HG02678 (cell line): ENCODE data around the gene PTPRN2.
A peak's percentile ranks its signal among the peaks of the same experiment; 100 is the strongest.

Source experiments
- ATAC-seq: cut with Tn5 transposase; IDR thresholded peaks from one replicate; pipeline ENCODE4 v1.9.1; 2021; ENCODE audit warnings: mild to moderate bottlenecking, moderate library complexity; ENCODE audit not compliant: unreplicated experiment

Gene PTPRN2

DNA sequence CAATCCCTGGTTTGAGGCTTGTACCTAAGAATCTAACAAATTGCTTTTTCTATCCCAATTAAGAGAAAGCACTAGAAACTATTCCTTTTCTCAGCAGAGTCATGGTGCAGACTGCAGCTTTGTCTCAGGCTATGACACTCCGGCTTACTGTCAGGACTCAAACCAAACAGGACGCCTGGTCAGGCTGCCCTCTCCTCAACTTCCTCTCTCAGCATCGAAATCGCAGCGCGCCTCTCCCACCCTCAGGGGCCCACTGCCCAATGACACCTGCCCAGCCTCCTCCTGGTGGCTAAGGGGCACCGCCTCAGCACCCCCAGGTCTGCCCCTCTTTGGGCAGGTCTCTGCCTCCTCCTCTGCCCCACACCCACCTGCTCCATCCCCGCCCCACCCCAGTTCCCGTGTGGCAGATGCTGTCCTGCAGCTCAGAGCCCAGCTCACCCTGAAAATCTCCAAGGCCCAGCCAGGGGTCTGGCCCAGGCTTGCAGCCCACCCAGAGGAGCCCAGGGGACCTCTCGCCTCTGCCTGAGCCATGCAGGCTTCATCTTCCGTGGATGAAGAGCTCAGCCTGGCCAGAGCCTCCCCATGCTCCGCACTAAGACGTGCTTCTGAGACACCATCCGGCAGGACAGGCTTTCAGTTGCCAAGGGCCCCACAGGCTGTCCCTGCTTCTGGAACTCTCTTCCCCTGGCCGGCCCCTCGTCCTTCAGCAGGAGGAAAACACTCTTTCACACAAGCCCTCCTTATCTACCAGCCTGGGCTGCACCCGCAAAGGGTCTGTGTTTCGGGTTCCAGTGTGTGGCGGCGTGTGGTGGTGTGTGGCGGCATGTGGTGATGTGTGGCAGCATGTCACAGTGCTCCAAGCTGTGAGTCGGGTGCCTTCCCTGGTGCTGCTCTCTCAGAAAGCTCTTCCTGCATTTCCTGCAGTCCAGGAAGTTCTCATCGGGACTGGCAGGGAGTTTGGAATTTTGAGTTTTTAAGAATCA, 16.4 kb upstream of the PTPRN2 start:
- ATAC-seq, result peak; percentile 27

DNA sequence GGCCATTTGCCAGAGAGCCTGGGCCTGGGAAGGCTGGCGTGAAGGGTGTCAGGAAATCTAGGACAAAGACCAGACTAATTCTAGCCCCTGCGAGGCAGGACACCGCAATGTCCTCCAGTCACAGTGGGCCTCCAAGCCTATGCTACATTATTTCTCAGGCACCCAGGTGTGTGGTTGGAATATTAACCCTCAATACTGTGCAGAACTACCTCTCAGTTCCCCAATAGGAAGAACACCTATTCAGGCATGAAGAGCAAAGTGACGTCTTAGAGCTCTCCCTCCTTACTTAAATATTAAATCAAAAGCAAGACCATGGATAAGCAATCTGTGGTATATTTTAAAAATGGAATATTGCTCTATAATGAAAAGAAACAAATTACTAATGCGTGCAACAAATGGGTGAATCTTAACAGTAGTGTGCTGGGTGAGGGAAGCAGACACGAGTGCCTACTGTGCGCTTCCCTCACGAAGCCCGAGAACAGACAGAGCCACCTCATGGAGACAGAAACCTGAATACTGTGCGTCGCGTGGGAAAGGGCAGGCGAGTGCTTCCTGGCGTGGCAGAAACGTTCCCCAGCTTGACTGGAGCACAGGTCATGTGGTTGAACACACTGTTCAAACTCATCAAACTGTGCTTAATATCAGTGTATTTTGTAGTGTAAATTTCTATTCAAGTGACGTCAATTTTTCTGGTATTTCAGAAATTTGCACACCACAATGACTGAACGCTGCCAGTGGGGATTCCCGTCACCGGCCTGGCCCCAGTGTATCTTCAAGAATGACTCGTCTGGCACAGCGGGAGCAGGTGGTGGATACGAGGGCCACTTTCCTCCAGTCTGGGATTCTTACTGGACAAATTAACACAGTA, 15.5 kb upstream of the PTPRN2 start:
- ATAC-seq, result peak; percentile 83

DNA sequence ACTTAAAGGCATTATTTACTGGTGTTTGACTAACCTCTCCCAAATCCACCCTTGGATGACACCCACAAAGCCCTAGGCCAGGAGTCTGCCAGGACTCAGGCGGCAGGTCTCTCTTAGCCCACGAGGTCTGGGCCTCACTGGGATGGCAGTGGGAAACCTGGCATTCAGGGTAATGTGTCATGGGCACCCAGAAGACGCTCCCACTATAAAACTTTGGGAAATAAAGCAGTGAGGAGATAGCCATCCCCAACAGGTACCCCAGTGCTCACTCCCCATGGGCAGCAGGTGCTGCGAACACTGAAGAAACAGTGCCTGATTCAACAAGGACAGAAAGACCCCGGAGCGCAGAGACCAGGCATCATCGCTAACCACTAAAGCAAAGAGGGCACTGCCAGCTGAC, 14.4 kb upstream of the PTPRN2 start:
- no peak for ATAC-seq

DNA sequence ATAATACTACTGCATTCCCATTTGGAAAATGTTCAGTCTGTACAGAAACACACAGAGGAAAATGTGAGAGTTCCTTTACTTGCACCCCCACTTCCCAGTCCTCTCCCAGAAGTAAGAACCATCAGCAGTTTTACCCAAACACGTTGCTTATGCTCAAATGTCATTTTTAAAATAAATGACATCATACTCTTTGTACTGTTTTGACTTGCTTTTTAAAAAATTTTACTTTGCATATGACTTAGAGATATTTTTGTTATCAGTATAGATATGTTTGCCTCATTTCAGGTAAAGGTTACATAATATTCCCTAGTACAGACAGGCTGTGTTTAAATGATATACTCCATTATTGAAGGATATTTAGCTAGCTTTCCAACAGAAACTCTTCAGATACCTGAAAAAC, 13.5 kb upstream of the PTPRN2 start:
- ATAC-seq, result no peak

DNA sequence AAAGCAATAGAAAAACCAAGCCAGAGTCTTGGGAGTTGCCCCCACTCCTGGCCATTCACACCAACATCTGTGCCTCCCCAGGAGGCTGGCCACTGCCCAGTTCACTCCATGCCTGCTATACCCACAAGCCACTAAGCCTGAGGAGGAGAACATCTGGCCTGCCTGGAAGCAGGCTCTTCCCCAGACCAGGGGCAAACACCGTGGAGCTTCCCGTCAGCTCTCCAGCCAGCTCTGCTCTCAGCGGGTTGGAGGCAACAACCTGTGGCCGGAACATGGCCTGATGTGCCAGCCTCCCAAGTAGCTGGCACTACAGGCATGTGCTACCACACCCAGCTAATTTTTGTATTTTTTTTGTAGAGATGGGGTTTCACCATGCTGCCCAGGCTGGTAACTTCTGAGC, 9.1 kb upstream of the PTPRN2 start:
- ATAC-seq, result no peak

DNA sequence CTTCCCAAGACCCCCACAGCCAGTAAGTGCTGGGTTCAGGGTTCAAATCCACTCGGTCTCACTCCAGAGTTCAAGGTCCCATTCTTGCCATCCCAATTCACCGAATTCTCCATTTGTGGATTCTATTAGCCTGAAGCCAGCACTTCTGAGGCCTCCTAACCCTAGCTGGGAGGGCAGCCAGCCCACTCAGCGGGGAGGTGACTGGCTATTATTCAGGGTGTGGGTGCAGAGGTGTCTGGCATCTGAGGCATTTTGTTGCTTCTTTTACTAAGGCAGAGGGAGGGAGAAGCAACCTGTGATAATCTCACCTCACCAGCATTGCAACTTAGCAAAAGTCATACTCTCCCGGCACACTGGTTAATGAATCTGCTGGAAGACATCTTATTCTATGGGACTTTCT, 8.7 kb upstream of the PTPRN2 start:
- ATAC-seq, result no peak

DNA sequence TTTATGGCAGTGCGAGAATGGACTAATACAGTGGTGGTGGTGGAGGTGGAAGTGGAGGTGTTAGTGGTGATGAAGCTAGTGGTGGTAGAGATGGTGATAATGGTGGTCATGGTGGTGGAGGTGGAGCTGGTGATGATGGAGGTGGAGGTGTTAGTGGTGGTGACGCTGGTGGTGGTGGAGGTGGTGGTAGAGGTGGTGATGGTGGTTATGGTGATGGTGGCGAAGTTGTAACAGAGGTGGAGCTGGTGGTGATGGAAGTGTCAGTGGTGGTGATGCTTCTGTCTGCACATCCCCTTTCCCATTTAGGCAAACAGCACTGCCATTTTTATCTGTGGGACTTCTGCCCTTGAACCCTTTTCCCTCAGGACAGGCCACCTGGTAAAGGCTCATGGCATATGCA, 7.4 kb upstream of the PTPRN2 start:
- no peak for ATAC-seq

DNA sequence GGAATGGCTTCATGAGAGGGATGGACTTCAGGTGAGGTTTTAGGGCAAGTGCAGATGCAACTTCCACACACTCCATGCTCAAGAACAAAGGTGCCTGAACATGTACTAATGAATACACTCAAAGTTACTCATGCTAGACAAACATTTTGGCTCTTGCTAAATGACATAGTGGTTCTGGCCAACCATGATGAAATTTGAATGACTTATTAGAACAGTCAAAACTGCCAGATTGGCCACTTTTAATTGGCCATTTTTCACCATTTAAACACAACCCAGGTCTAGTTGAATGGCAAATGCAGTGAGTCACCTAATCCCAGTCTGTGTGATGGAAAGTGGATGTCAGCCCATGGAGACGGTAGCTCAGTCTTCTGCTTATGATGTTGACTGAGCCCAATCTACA, 4.9 kb upstream of the PTPRN2 start:
- no peak for ATAC-seq

DNA sequence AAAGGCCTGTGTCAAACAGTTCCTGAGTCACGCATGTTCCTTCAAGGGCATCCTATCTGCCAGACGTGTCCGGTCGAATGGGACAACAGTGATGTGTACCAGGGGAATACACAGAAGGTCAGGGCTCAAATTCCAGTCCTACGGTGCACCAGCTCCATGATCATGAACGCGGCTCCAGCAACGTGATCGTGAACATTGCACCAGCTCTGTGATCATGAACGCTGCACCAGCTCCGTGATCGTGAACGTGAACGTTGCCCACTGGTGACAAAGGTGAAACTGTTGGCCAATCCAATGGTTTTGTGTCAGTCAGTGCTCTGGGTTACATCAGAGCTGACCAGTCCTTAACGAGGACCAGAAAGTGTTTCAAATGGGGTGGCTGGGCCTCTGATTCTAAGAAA, 4.3 kb upstream of the PTPRN2 start:
- no peak for ATAC-seq

DNA sequence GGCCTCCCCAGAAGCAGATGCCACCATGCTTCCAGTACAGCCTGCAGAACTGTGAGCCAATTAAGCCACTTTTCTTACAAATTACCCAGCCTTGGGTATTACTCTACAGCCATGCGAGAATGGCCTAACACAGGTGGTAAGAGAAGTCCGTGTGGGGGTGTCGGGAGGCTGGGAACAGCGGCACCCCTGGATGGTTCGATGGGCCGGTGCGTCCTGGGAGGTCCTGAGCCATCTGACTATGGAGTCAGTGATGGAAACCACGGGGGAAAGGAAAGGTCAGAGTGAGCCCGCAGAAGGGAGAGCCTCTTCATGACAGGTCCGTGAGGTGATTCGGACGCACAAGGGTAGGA, 2.5 kb upstream of the PTPRN2 start:
- no peak for ATAC-seq

DNA sequence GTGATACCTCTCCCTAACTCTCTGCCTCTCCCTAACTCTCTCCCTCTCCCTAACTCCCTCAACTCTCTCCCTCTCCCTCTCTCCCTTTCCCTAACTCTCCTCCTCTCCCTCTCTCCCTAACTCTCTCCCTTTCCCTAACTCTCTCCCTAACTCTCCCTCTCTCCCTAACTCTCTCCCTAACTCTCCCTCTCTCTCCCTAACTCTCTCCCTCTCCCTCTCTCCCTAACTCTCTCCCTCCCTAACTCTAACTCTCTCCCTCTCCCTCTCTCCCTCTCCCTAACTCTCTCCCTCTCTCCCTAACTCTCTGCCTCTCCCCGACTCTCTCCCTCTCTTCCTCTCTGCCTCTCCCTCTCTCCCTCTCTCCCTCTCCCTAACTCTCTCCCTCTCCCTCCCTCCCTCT, 2.0 kb upstream of the PTPRN2 start:
- no peak for ATAC-seq

DNA sequence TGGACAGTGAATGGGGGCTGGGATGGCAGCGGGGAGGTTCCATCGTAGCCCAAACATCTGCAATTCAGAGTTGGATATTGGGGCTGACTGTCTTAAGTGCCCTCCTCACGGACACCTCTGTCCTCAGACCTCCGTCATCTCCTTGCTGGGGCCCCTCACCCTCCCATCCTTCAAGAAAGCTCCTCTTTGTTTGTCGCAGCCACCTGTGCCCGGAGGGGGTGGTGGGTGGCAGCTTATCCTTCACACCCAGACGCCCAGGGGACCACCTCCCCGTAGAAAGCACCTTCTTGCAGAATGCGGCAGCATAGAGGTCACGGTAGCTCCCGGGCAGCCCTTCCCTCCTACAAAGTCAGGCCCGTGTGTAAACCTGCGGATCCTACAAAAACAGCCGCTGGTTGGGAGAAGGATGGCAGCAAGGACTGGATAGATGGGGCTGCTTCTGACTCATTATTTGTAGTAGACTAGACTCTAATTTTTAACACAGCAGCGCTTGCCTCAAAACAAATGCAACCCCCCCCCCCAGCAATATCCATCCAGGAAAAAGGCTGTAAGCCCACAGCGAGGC, 1.3 kb upstream of the PTPRN2 start:
- ATAC-seq, result no peak

DNA sequence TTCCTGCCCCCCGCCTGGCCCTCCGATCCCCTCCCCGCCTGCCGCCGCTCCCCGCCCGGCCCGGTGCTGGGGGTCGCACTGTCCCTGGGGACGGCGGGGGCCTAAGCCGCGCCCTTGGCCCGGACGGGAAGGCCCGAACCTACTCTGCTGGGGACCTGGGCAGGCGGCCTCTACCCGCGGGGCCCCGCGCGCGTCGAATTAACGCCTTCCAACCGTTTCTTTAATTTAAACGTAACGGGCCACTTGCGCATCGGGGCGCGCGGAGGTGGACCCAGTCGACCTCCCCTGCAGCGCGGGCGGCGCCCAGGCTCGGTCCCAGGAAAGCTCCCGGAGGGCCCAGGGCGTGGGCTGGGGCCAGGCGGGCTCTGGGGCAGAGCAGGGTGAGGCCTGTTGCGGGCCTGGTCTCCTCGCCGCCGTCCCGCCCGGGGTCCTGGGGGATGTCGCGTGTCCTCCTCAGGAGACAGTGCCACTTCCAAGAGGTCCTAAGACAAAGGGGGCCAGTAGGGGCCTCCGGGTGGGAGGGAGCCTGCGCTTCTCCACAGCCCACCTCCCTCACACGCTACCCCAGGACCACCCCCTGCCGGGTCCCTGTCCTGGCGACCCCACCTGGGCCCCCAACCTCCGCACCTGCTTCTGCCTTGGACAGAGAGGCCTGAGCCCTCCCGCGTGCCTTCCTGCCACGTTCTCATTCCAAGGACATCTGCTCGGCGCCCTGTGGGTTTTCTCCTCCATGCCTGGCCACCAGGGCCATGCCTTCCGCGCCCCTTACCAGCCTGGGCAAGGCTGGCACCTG, 658 bp upstream of the PTPRN2 start:
- ATAC-seq, result no peak

DNA sequence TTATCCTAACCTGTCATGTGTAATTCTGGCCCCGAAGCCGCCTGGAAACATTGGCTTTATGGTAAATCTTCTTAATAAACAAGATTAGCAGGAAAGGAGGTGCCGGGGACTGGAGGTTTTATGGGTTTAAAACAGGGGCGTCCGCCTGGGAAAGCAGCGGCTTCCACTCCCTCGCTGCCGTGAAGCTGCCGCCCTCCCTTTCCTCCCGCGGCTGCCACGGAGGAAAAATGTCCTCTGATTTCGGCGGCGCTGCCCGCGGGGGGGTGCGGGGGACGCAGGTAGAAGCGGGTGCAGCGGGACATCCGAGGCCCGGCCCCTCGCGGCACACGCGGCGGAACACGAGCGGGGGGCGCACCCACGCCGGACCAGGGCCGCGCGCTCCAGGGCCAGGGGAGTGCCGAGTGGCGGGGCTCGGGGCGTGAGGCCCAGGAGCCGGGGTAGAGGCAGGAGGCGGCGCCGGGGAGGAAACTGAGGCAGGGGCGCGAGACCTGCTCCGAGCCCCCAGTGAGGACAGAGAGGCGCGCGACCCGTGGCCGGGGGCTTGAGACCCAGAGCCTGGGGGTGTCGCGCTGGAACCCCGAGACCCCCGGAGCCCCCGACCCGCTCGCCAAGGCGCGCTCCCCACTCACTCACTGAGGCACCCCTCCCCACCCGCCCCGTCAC, 993 bp downstream of the PTPRN2 start:
- no peak for ATAC-seq

DNA sequence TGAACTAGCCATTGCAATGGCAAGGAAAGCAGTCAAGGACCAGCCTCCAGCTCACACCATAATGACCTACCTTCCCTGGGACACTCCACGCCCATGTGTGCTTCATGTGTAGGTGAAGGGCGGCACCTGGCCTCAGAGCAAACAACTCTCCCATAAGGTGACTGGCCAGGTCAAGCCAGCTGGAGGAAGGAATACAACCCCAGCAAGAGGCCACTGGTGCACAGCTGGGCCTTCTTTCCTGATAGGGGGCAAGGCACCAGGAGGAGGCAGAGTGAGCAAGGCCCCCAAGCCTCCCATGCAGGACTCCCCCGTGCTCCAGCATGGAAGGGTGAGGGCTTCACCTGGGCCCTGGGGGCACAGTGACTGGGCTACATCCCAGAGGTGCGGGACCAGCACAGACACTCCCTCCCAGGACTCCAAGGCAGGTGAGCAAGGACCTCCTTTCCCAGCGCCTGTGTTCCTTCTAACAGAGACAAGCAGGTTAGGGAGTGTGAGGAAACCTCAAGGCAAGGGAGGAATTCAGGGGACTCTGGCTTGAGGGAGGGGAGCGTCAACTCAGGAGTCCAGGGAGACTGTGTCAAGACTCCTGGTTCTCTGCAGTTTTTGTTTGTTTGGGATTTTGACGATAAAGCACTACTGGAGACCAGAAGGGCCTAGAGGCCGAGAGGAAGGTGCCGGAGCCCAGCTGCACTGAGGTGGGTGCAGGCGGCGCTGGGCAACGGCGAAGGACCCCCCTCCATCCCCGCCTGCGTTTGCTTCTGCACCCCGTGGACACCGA, 1.7 kb downstream of the PTPRN2 start:
- ATAC-seq, result no peak

DNA sequence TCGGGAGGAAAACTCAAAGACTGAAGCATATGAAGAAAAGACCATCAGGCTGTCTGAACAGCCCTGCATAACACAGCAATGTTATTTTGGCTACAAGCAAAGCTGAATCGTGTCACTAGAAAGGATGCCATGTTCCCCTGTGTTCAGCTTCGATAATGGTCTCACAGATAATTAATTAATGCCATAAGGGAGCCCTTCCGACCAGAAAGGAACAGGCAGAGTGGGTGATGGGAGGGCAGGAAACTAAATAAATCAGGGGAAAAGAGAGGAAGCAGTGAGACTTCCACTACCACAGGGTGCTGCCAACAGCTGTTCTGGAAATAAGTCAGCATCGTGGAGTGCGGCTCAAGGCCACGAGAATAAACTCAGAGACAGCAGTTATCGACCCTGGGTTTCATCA, 3.2 kb downstream of the PTPRN2 start:
- no peak for ATAC-seq

DNA sequence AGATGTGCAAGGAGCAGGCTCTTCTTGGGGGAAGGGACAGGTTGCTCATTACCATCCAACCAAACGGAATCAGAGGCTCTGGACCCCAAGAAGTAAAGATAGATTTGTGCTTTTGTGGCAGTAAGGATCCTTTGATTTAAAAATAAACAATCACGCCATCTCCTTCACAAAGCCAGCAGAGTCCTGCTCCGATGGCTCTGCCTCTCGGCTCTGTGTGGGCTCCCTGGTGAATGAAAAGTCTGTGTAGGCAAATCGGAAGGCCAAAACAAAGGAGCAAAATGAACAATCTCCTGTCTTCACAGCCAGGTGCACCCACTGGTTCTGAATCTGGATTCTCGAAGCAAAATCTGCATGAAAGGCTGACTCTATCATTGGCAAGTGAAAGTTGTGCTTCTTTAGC, 3.8 kb downstream of the PTPRN2 start:
- ATAC-seq, result no peak

DNA sequence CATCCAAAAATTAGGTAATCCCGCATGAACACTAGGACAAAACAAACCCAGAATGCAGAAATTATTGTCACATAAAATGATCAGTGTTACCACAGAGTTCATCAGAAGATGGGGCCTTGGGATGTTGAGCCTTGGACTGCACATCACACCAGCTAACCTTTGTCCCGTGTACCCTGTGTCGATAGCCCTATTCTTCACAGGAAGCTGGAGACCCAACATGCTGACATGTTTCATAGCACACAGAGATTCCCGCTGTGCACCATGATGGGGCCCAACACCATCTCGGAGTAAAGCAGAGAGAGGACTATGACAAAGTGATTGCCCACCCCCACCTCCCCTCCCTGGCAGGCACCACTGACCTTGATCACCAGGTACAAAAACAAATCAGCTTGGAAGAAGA, 4.5 kb downstream of the PTPRN2 start:
- no peak for ATAC-seq

DNA sequence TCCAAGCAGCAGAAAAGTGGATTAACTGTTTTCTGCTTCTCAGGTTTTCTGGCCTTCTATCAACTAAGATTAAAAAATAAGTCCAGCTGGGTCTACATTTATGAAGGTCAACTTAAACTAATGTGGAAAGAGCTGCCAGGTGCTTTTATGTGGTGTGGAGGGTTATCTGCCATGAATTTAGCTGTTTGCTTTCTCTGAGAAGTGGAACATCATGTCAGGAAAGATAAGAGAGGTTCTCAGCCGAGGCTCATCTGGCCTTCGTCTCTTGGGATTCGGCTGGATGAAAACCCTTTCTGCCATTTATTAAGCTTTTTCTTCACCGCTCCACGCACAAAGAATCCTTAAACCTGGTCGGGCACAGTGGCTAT, 5.5 kb downstream of the PTPRN2 start:
- ATAC-seq, result no peak
